GM23248 (cell line): ENCODE results near the gene GTF2E1. TPM values are rescaled to one million over a fixed set of nuclear protein-coding genes. Genes with fewer than 3 reads are reported as not detected.
"Not testable (repeated sequence)": the region's sequence is repeated elsewhere in the genome, so short reads cannot be mapped to it uniquely, and the experiment has no call there.

ENCODE experiments used
- DNase-seq: peaks from one replicate; pipeline ENCODE4 v3.0.0-alpha.2; 2015
- H2AFZ ChIP-seq: fragments of 200-600 bp; sonication (generic); 2 replicates; pipeline ENCODE4 v1.6.1; 2016; ENCODE audit warnings: antibody characterized with exemption
- H3F3A ChIP-seq: fragments of 200-600 bp; sonication (generic); 2 replicates; pipeline ENCODE4 v1.6.1; 2016; ENCODE audit warnings: mild to moderate bottlenecking, antibody characterized with exemption, mixed run types; ENCODE audit not compliant: insufficient read depth
- H3K27ac ChIP-seq: fragments of 200-600 bp; sonication (generic); 2 replicates; pipeline ENCODE4 v1.5.1; 2016; ENCODE audit warnings: mild to moderate bottlenecking
- H3K27me3 ChIP-seq: fragments of 200-600 bp; sonication (generic); replicated peaks from 2 replicates; pipeline ENCODE4 v1.6.1; 2016; ENCODE audit warnings: mild to moderate bottlenecking; ENCODE audit not compliant: insufficient read depth
- H3K36me3 ChIP-seq: fragments of 200-600 bp; sonication (generic); 2 replicates; pipeline ENCODE4 v1.6.1; 2016; ENCODE audit warnings: low read depth, mild to moderate bottlenecking
- H3K4me1 ChIP-seq: fragments of 200-600 bp; sonication (generic); 2 replicates; pipeline ENCODE4 v1.6.1; 2016; ENCODE audit warnings: mild to moderate bottlenecking; ENCODE audit not compliant: insufficient read depth
- H3K4me2 ChIP-seq: fragments of 200-600 bp; sonication (generic); one replicate; pipeline ENCODE4 v1.6.1; 2016; ENCODE audit warnings: mild to moderate bottlenecking; ENCODE audit not compliant: unreplicated experiment
- H3K4me3 ChIP-seq: fragments of 200-600 bp; sonication (generic); 2 replicates; pipeline ENCODE4 v1.5.1; 2016; ENCODE audit warnings: mild to moderate bottlenecking
- H3K79me2 ChIP-seq: fragments of 200-600 bp; sonication (generic); 2 replicates; pipeline ENCODE4 v1.6.1; 2016; ENCODE audit warnings: mild to moderate bottlenecking; ENCODE audit not compliant: insufficient read depth
- H3K9ac ChIP-seq: fragments of 200-600 bp; sonication (generic); 2 replicates; pipeline ENCODE4 v1.6.1; 2016; ENCODE audit warnings: mild to moderate bottlenecking
- H3K9me2 ChIP-seq: fragments of 200-600 bp; sonication (generic); 2 replicates; pipeline ENCODE4 v1.6.1; 2016; ENCODE audit warnings: mixed run types, mild to moderate bottlenecking, moderate library complexity; ENCODE audit not compliant: insufficient read depth
- H3K9me3 ChIP-seq: fragments of 200-600 bp; sonication (generic); one replicate; pipeline ENCODE4 v1.6.1; 2017; ENCODE audit warnings: low read depth
- H4K20me1 ChIP-seq: fragments of 200-600 bp; sonication (generic); 2 replicates; pipeline ENCODE4 v1.6.0; 2016; ENCODE audit not compliant: insufficient read depth
- EZH2 ChIP-seq: fragments of 200-600 bp; sonication (generic); IDR thresholded peaks from 2 replicates; pipeline ENCODE4 v1.6.1; 2018; ENCODE audit warnings: antibody characterized with exemption, mild to moderate bottlenecking; ENCODE audit not compliant: insufficient read depth, poor library complexity, severe bottlenecking
- EZH2phosphoT487 ChIP-seq: fragments of 200-600 bp; sonication (generic); IDR thresholded peaks from 2 replicates; pipeline ENCODE4 v1.6.1; 2018; ENCODE audit warnings: antibody characterized with exemption, moderate library complexity, mild to moderate bottlenecking, low read depth; ENCODE audit not compliant: insufficient read depth
- WGBS, 2 experiments: methylation state at CpG; one replicate each; pipeline ENCODE4 v1.1.6; 2015 to 2017; ENCODE audit warnings: low lambda C conversion rate in 2 of 2, low coverage in 1 of 2; ENCODE audit errors: missing lambda C conversion rate in 2 of 2; 5-methylcytosine and 5-hydroxymethylcytosine counted together
- in situ Hi-C: fragments of 300-500 bp; cut with MboI; formaldehyde crosslinking; loops from 2 replicates; pipeline ENCODE4 v1.15.0; 2020
- polyA plus RNA-seq: library from polyadenylated mRNA; unstranded; fragments of >200 nt; fragmentation: Nextera tagmentation; extraction: Ambion mirVana; gene quantifications from 2 replicates; pipeline ENCODE4 v1.2.1, GENCODE V29; 2016
- total RNA-seq: library from RNA; depleted of rRNA; stranded (reverse); fragments of >200 nt; shearing (Covaris generic); gene quantifications from 2 replicates; pipeline ENCODE4 v1.2.3, GENCODE V29; 2014

GTF2E1 gene
- total and polyA plus RNA-seq, 2 experiments from 2014 or later: 7.2 to 10.8 TPM

- peaks cover 13% of the 10 kb centered on the region; the same call in 1 of the 2 replicates for H3F3A ChIP-seq
- no peak overlapping the region for H3K4me2 ChIP-seq
- no peak overlapping the region for H3K27ac ChIP-seq
- DNase-seq: no peak
- TF ChIP-seq EZH2: no peak
- no peak for TF ChIP-seq EZH2phosphoT487
- H3K9me2 ChIP-seq: no peaks in the 10 kb centered on the region
- no peaks in the 10 kb centered on the region for H3K27me3 ChIP-seq
- H3K4me3 ChIP-seq: no peak overlapping the region
- H4K20me1 ChIP-seq: no peaks in the 10 kb centered on the region
- H3K79me2 ChIP-seq: peaks cover 92% of the 10 kb centered on the region
- no peaks in the 10 kb centered on the region for H3K9me3 ChIP-seq
- in situ Hi-C loops: no loop called here
- no peak overlapping the region for H2AFZ ChIP-seq
- no peak overlapping the region for H3K9ac ChIP-seq
- 0 out of 2 replicates have a peak, but pooled peaks cover 6% of the 10 kb centered on the region for H3K36me3 ChIP-seq
- H3K4me1 ChIP-seq: peaks cover 10% of the 10 kb centered on the region
- 92 to 100% methylated on average over 2 of the region's 2 CpGs for WGBS, 2 experiments
Measured at GRCh38 chr3:120756061-120756460, 13.5 kb downstream of the GTF2E1 start.

GRCh38 chr3:120758551-120758950 is 16.0 kb downstream of the GTF2E1 start:
- H3K4me1 ChIP-seq, H3K4me2 ChIP-seq, H4K20me1 ChIP-seq, H3K36me3 ChIP-seq, H2AFZ ChIP-seq, H3K9ac ChIP-seq, DNase-seq, H3K27ac ChIP-seq, H3K9me3 ChIP-seq, H3K27me3 ChIP-seq, H3K9me2 ChIP-seq, H3K4me3 ChIP-seq, in situ Hi-C loops: not testable (repeated sequence)
- H3K79me2 ChIP-seq: peaks cover 97% of the 10 kb centered on the region
- peaks cover 10% of the 10 kb centered on the region; the same call in 1 of the 2 replicates for H3F3A ChIP-seq
- WGBS, 2 experiments: 95 to 98% methylated on average over 4 of the region's 4 CpGs

- no peaks in the 10 kb centered on the region for H3F3A ChIP-seq
- in situ Hi-C loops: no loop called here
- peaks cover 100% of the 10 kb centered on the region for H3K79me2 ChIP-seq
- no peak overlapping the region for H3K27ac ChIP-seq
- H3K9me2 ChIP-seq: no peaks in the 10 kb centered on the region
- no peaks in the 10 kb centered on the region for H3K36me3 ChIP-seq
- H3K4me2 ChIP-seq: no peak overlapping the region
- no peak for DNase-seq
- no peak overlapping the region for H3K4me3 ChIP-seq
- H3K9ac ChIP-seq: no peak overlapping the region
- H4K20me1 ChIP-seq: 0 out of 2 replicates have a peak, but pooled peaks cover 5% of the 10 kb centered on the region
- no peak overlapping the region for H2AFZ ChIP-seq
- no peaks in the 10 kb centered on the region for H3K27me3 ChIP-seq
- H3K9me3 ChIP-seq: no peaks in the 10 kb centered on the region
- TF ChIP-seq EZH2 (no peak), EZH2phosphoT487 (no peak)
- H3K4me1 ChIP-seq: no peaks in the 10 kb centered on the region
- WGBS, 2 experiments: 85 to 88% methylated on average over 1 of the region's 1 CpG
Measured at GRCh38 chr3:120762615-120763014, 20.1 kb downstream of the GTF2E1 start.

GRCh38 chr3:120763601-120764000 is 21.1 kb downstream of the GTF2E1 start:
- 0 out of 2 replicates have a peak, but pooled peaks cover 5% of the 10 kb centered on the region for H4K20me1 ChIP-seq
- H3K27me3 ChIP-seq: no peaks in the 10 kb centered on the region
- no peak overlapping the region for H2AFZ ChIP-seq
- H3K9me3 ChIP-seq: no peaks in the 10 kb centered on the region
- TF ChIP-seq EZH2phosphoT487 (no peak), EZH2 (no peak)
- no peaks in the 10 kb centered on the region for H3K36me3 ChIP-seq
- in situ Hi-C loops: no loop called here
- DNase-seq: no peak
- no peak overlapping the region for H3K4me2 ChIP-seq
- H3K9ac ChIP-seq: no peak overlapping the region
- no peaks in the 10 kb centered on the region for H3F3A ChIP-seq
- no peaks in the 10 kb centered on the region for H3K9me2 ChIP-seq
- no peak overlapping the region for H3K4me3 ChIP-seq
- H3K27ac ChIP-seq: no peak overlapping the region
- 11 to 27% methylated on average over 1 of the region's 1 CpG for WGBS, 2 experiments
- H3K4me1 ChIP-seq: no peaks in the 10 kb centered on the region
- H3K79me2 ChIP-seq: peaks cover 100% of the 10 kb centered on the region

- Histone ChIP-seq H4K20me1 (0 out of 2 replicates have a peak, but pooled peaks cover 5% of the 10 kb centered on the region), H3K27ac (no peak overlapping the region), H3K79me2 (peaks cover 100% of the 10 kb centered on the region), H2AFZ (no peak overlapping the region), H3K4me1 (no peaks in the 10 kb centered on the region), H3K27me3 (no peaks in the 10 kb centered on the region), H3K4me2 (no peak overlapping the region), H3K9me2 (no peaks in the 10 kb centered on the region), H3K36me3 (0 out of 2 replicates have a peak, but pooled peaks cover 3% of the 10 kb centered on the region), H3K9ac (no peak overlapping the region), H3K9me3 (no peaks in the 10 kb centered on the region), H3K4me3 (no peak overlapping the region), H3F3A (no peaks in the 10 kb centered on the region)
- no peak for TF ChIP-seq EZH2phosphoT487
- TF ChIP-seq EZH2: no peak
- no peak for DNase-seq
- in situ Hi-C loops: no loop called here
Measured at GRCh38 chr3:120764206-120764605, 21.7 kb downstream of the GTF2E1 start.
